HG03558 (cell line): ENCODE results near the gene RBMS1.

Experiments used
- ATAC-seq: cut with Tn5 transposase; IDR thresholded peaks from one replicate; pipeline ENCODE4 v1.9.1; 2021; ENCODE audit warnings: moderate number of reproducible peaks; ENCODE audit not compliant: unreplicated experiment; ENCODE audit errors: extremely low read depth

The RBMS1 gene

DNA sequence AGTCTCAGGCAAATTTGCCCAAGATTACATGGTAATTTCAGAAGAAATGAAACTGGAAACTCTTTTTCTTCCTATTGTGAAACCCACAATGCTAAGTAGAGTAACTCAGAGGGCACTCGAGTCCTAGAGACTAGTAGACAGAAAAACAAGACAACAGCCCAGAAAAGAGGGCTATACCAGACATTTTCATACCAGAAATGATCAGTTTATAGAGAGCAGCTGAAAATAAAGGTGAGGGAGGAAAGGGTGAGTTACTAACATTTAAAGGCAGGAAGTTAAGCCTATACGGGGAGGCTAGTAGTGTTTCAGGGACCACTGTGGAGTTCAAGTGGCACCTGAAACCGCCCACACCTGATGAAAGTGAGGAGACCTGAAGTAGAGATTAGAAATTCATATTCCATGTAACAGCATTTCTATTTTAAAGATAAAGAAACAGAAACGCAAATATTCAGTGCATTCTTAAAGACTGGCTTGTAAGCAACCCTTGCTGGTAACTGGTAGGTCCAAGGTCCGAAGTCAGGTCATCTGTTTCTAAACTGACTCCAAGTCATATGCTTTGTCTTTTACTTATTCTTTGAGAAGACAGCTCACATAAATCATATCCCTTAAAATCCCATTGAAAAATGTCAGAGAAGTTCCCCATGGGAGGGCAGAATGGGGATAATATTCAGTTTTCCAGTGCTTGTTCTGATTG is 148.4 kb downstream of the RBMS1 start:
- ATAC-seq = no peak

DNA sequence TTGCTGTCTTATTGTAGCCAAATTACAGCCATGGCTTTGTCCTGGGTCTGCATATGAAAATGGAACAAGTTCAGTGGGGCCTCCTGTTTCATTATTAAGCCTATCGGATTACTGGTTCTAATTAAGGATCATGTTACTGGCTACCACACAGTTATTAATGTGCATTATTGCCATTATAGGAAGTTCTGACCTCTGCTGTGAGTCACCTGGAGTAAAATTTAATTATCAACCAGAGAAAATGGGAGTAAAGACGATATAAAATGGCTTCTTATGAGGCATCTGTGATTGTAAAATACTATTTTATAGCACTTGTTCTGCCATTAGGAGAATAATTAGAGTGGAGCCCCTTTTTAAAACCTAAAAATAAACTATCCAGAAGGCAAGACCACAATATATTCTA is 150.2 kb downstream of the RBMS1 start:
- ATAC-seq = no peak

DNA sequence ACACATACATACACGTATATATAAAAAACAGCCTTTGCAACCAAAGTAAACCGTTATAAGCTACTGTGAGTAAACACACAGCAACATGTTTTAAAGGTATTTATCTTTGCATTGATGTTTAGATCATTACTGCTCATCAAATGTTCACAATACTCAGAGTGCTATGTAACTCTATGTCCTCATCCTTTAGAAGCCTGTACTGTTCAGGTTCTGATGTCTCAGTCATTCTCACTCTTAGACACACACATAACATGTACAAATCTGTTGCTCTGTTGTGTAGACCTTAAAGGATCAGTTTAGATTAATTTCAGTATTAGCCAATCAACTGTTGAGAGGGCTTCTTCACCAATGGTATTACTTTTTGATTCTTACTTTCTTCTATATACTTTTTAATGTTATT is 153.9 kb downstream of the RBMS1 start:
- ATAC-seq = no peak

DNA sequence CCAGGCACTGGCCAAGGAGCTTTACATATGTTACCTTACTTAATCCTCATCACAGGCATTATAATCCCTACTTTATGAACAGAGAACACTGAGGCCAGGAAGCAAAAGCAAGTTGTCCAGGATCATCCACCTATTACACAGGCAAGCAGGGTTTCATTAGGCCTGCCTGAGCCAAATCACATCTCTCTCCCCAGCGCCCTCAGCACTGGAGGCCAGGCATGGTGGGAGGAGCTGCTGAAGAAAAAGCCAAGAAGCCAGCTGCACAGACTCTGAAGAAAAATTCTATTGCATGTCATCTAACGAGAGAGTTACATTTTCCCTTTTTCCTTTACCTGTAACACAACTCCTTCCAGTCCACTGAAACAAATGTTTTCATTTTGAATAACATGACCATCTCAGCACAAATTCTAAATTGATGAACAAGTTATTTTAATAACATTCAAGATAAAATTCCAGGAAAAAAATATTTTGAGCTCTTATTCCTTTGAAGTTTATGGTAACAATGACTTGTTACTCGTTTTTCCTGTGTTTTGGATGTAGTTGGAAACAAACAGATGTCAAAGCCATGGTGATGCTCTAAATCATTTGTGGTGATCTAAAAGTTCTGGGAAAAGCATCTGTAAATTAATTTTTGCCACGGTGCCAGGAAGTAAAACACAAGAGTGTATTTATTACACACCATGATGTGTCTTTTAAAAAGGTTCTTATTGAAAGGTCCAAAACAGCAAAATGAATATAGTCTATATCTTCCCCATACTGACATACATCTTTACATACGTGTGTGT is 154.5 kb downstream of the RBMS1 start:
- no peak for ATAC-seq

DNA sequence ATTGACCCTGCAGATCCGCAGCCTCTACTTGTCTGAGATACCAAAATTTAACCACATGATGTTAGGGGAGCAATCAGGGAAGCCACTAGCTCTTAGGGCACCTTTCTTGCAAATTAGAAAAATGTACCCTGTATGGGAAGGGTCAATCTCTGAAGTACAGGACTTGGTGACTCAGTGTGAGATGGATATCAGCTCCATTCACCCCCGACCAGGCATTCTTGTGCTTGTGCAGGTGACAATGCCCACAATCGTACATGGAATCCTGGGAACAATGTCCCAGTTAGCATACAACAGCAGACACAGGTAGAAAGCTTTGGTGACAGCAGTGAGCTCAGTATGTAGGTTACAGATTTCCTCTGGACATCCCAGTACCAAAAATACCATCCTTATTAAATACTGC is 155.9 kb downstream of the RBMS1 start:
- ATAC-seq = no peak

DNA sequence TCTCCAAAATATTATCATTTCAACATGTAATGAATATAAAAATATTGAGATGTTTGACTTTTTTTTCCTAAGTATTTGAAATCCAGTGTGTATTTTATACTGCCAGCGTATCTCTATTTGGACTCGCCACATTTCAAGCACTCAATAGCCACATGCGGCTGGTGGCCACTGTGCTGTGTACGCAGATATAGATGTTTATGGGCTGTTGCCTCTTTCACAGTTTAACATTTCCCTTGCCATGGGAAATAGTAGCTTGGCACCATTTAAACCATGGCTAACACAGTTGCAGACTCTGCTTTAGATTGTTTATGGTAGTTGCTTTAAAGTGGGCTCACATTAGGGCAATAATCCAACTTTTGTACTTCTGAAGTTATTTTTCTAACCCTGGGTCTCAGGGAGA is 157.0 kb downstream of the RBMS1 start:
- no peak for ATAC-seq

DNA sequence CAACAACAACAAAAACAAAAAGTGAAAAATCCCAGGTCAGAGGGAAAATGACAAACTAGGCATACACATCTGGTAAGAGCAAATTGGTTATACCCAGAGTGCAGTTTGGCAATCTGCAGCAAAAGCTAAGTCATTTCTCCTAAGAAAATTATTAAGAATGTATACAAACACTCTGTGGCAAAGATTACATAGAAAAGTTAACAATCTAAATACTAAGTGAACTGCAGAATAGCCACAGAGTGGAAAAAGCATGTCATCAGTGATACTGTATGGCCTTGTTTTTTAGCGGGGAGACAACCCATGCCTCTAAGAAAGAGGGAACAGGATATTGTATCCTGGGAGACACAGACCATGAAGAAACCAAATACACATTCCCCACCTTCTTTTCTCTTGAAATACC is 157.5 kb downstream of the RBMS1 start:
- ATAC-seq = no peak

DNA sequence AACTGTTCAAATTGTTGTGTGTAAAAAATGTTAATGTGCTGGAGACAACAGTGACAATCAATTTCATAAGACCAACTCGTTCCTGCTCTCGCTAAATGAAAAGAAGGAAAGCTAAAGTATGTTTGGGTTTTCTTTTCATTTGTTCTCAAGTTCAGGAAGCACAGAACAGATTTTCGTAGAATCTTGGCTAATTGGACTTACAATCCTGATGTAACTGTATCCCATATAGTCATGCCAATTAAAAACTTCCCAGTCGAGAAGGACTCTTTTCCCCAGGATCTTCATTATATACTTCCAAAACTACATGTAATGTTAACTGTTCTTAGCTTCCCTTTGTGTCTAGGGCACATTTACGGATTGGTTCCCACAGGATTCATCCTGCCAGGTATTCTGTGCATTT is 158.2 kb downstream of the RBMS1 start:
- no peak for ATAC-seq

DNA sequence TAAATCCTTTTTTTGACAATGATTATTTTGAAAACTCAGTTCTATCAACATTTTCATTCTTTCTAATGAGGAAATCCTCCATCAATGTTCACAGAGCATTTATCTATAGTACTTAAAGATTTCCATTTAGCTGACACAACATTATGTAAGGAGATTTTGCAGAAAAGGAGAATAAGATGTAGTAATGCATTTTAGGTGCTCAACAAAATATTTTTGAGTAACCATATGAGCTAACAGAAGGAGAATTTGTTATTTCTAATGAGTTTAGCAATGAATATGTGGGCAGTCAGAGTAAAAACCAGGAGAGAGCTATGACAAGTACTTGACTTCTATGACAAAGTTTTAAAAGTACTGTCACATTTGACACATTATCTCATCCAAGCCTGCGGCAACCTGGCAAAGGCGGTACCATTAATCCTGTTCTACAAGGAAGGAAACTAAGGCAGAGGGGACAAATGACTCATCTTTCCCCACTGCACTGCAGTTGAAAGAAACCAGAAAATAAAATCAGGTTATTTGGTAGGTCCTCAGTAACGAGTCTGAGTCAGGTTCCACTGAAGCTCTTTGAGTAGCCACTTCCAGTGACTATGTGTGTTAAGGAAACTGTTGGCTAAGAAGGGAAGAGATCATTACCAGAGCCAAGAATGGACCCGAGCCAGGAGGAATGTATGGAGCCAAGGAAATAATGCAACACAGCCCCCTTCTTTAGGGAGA is 159.4 kb downstream of the RBMS1 start:
- ATAC-seq = no peak

DNA sequence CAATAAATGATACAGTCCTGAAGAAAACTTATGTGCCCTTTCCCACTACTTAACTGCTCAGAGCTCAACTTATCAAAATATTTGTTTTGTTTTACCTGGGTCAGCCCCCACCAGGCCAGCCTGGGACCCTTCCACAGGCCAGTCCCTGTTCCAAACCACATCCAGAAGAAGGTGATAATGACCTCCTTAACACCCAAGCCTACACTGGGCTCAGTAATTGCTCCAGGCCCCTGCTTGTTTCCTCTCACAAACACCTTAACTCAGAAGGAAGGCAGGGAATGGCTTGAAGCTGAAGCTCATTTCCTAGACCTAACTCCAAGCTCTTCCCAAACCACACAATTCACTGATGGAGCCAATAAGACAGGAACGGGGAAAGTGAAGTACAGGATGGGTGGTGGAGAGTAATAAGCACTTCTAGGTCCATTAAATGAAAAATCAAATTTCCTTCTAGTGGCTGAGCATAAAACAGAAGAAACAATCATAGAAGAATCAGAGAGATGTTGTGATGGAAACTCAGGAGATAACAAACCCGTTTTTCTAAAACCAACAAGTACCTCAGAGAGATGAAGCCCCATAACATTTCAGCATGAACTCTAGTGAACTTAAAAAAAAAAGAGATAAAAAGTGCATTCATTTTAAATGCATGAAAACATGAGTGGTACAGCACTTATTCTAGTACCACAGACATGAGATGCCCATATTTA is 160.1 kb downstream of the RBMS1 start:
- ATAC-seq = no peak

DNA sequence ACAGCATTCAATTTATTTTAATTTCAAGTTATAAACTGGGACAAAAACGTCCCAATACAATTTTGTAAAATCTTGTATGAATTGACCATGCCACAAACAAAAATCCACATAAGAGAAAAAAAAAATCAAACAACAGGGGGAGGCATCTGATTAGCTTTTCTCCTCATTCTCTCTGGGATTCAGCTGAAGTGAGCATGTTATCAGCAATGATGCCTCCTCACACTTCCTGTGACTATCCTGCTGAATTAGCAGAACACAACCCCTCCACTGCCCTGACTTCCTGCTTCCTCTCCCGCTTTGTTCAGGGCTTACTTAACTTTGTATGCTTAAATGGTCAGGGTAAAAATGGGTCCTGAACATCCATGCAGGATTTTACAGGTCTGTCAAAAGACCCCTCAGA is 161.3 kb downstream of the RBMS1 start:
- ATAC-seq = no peak

DNA sequence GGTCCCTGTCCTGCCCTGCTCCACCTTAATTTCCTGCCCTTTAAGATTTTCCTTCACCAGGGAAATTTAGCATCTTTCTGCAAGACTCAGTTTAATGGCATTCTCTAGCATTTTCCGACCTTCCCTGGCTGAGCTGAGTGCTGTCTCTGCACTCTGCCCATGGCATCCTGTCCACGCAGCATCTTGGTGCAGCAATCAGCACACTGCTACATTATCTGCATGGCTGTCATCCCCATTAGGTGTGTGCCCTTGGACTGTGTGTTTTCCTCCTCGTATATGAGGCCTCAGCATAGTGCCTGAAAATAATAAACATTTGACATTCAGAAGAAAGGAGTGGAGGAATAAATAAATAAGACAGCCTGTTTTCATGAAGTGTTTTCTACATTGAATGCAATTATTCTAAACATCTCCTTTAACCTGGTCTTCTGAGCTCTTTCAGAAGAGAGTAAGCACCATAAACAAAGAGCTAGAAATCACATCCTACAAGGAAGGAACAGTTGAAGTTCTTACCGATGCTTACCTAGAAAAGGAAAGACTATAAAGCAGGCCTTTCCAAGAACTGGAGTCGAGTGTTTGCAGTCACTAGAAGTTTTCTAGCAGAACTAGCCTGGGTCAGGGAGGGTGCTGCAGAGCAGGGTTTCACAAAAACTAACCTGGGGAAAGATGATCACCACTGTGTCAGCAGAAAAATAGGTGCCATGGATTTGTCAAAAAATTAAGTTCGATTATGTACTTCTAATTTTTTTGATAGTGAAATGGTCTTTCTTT is 162.2 kb downstream of the RBMS1 start:
- ATAC-seq = no peak

DNA sequence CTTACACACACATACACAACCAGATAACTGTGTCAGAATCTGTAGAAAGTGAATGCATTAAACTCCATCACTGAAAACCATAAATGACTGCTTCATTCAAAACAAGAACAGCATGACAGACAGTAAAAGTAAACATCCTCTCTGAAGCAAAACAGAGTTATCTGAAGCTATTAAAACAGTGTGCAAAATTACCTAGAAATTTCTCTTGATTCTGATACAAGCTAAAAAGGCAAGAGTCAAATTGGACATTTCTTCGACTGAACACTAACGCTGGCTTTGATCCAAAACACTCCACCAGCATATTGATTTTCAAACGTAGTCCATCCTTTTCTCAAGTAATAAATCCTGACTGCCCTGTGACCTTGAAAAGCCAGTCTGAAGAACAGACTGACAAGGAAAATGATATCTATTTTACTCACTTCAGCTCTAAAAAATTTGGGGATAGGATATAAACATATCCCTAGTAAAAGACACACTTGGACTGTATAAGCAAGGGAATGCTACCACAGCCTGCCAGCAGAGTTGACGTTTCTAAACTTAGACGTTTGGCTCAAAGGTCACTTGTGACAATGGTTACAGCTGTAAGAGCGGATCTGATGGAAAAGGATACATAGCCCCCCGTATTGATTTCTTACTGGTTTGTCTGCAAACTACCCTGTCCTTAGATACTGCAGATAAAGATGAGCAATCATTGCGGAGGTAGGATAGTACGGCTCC is 164.6 kb downstream of the RBMS1 start:
- no peak for ATAC-seq

DNA sequence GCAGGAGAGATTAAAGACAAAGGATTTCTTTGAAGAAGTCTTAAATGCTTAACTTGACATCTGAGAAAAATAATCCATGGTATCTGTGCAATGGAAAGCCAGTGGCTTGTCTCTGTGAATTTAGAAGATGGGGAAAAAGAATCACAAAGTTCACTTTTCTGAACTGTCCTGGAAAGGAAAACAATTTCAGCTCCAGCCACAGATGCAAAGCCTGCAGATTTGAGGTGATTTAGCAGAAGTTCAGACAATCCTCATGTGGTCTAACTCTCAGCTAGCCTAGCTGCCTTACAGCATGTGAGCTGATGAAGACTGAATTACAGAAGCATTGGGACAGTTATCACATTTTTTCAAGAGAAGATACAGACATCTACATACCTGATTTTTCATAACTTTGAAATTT is 166.8 kb downstream of the RBMS1 start:
- no peak for ATAC-seq

DNA sequence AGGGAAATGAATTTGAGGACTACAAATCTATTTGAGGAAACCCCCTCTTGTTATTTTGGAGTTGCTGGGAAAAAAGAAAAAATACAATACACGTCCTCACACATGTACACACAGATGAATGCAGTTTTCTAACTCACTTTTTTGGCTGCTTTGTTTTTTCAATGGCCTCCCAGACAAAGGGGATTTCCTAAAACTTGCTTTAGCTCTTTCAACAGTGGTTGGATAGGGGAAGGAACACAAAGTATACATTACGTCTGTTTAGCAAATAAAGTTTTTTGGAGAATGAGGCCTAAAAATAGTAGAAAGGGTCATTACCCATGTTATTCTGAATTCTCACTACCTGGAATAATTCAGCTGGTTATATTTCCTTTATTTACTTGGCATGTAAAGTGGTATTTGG is 168.2 kb downstream of the RBMS1 start:
- ATAC-seq = no peak

DNA sequence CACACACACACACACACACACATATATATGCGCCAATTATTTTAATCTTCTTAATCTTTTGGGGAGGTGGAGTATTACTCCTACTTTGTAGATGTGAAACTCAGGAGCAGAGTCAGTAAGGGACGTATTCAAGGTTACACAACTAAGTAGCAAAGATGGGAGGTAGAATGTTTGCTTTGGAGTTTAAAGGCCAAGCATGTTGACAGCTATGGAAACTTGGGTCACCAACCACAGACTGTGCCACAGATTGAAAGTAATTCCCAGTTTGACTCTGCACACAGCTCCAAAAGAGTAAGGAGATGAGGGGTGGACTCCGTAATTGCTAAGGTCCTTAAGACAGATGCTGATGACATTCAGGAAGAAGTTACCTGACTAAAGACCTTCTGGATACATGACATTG is 168.7 kb downstream of the RBMS1 start:
- ATAC-seq = no peak

DNA sequence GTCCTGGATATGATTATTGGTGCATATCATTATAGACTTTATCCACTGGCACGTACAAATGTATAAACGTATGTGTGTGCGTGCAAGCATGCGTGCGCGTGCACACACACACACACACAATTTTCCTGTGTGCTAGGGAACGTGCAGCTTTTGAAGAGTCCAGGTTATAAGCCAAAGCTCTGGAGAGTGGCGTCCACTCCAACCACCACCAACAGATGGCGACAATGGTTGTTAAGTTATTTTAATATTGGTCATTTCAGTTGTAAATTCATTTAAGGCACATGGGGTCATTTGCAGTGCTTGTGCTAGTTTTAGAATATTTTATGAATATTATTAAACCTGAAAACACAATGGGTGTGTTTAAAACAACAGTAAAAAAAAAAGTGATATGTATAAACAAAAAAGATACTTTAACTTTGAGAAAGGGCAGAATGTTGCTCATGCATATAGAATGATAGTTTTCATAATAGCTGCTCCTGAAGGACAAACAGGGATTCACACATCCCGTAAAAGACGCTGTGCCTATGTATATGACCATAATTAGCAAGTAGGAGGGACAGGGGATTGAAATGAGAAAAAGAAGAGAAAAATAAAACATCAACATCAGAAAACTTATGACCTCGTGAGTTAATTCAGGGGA is 169.3 kb downstream of the RBMS1 start:
- ATAC-seq = no peak

DNA sequence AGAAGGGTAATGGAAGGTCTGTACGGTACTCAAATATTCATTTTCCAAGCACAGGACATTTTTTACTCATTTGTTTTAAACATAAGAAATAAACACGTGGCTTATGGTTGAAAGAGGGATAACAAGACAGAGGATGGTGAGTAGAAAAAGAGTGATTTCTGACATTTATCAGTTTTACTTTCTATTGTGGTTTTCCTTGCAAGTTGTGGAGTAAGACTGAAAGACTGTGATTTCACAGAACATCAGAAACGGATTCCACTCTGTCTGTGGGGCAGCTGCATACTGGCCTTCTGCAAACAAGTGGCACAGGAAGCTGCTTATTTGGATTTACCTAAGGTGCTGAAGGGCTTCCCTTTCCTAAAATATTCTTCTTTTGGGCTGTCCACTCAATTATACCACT is 171.3 kb downstream of the RBMS1 start:
- ATAC-seq = no peak

DNA sequence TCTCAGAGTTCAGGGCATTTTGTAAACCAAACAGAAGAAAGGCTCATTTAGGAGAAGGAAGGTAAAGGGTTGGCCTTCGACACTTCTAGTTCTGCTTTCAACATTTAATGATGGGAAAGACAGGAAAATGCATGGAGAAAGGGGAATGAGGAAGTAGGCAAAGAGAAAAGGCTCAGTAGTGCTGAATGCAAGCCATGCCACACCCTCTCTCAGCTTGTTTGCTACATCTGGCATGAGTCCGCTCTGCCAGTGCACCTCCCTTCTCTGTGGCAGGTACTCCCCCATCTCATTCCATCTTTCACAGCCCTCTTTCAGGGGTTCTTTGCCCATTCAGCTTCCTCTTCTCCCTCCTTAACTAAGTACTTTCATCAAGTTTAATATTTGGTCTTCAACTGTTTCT is 172.6 kb downstream of the RBMS1 start:
- ATAC-seq = no peak
